ENCODE results near the gene KLHL13. TPM values are rescaled to one million over a fixed set of nuclear protein-coding genes. Genes with fewer than 3 reads are reported as not detected.

The KLHL13 gene
- total RNA-seq, 1 experiment from 2014 or later: 4.2 TPM

DNA sequence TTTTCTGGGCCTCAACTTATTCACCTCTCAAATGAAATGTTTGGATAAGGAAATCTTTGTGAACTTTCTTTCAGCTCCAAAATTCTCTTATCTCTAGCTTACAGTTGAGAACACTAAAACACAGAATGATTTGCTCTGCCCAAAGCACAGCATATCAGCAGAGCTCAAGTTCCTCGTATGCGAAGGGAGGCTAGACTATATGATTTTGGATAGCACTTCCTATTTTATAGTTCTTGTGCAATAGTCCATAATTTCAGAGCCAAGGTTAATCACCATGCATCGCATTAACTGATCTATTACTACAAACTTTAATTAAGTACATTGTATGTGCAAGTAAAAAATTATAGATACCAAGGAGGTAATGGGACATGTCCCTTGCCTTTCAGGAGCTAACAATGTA, 27.0 kb upstream of the KLHL13 start:
- Histone ChIP-seq H3K36me3 (ENCODE audit: control insufficient read depth in 1 of 2, insufficient read depth in 2 of 2, low read length in 2 of 2) (no peaks in the 10 kb centered on the region), H3K79me2 (ENCODE audit: insufficient read depth, low read length) (no peaks in the 10 kb centered on the region), H3K4me1 (ENCODE audit: control insufficient read depth in 1 of 2, insufficient read depth in 2 of 2, low read length in 2 of 2) (no peaks in the 10 kb centered on the region), H3K27me3 (ENCODE audit: insufficient read depth, low read length) (no peaks in the 10 kb centered on the region), H3K9me2 (ENCODE audit: insufficient read depth) (no peaks in the 10 kb centered on the region), H3K27ac (ENCODE audit: low read depth, low read length) (no peak overlapping the region), H3K4me3 (replicated peaks in 1 of 2; ENCODE audit: low read depth in 1 of 2, low read length in 2 of 2) (no peak overlapping the region), H3K9me3 (ENCODE audit: control insufficient read depth in 1 of 2, insufficient read depth in 1 of 2, low read depth in 1 of 2, low read length in 2 of 2) (no peaks in the 10 kb centered on the region), H2AFZ (ENCODE audit: low read depth, low read length, poor library complexity, severe bottlenecking) (no peak overlapping the region), H4K20me1 (ENCODE audit: insufficient read depth) (no peaks in the 10 kb centered on the region), H3K9ac (ENCODE audit: low read length) (no peak overlapping the region), H3K4me2 (ENCODE audit: low read length) (no peak overlapping the region)
- TF ChIP-seq SP1 (IDR thresholded peaks at IDR 0.05; ENCODE audit: low read depth) (no peak), SRF (IDR thresholded peaks at IDR 0.05; ENCODE audit: low read depth) (no peak), ZNF274 (IDR thresholded peaks at IDR 0.05; ENCODE audit: low read depth, low read length) (no peak), EZH2 (IDR thresholded peaks at IDR 0.05) (no peak), EZH2phosphoT487 (IDR thresholded peaks at IDR 0.05; ENCODE audit: borderline replicate concordance) (no peak), TCF7L2 (IDR thresholded peaks at IDR 0.05; ENCODE audit: borderline replicate concordance, extremely low read depth, insufficient read depth, insufficient read length) (no peak), RAD21 (IDR thresholded peaks at IDR 0.05; ENCODE audit: low read depth) (no peak), CBX3 (IDR thresholded peaks at IDR 0.05; ENCODE audit: low read depth) (no peak), CTCF (IDR thresholded peaks at IDR 0.05 in 2 of 3, conservative IDR thresholded peaks at IDR 0.05 in 1 of 3; ENCODE audit: borderline replicate concordance in 1 of 3, insufficient read depth in 1 of 3, low read depth in 2 of 3, low read length in 2 of 3) (no peak)
- ChIA-PET POLR2A (no interaction called here), RAD21 (ENCODE audit: low non-redundant PET in 1 of 2, low total read pairs in 2 of 2, uncharacterized antibody in 2 of 2, unreplicated experiment in 2 of 2) (no interaction called here), CTCF (no interaction called here)
- intact Hi-C loops (cut with micrococcal nuclease): no loop called here
- no peak for DNase-seq (ENCODE audit: low read depth, low spot score)
- no TSS peak for BruUV-seq (replicated peaks)
- ATAC-seq: no peak

DNA sequence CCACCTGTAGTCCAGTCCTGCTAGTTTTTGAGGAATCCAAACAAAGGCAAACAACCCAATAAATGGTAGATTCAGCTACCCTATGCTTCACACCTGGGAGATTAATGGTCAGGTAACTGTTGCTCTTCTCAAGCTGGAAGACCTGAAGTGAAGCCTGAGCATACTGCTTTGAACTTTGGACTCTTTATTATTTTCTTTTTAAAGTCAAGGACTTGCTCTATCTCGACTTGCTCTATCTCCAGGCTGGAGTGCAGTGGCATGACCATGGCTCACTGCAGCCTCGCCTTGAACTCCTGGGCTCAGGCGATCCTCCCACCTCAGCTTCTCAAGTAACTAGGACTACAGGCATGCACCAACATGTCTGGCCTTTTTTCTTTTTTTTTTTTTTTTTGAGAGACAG, 14.7 kb upstream of the KLHL13 start:
- ChIA-PET CTCF (no interaction called here), RAD21 (ENCODE audit: low non-redundant PET in 1 of 2, low total read pairs in 2 of 2, uncharacterized antibody in 2 of 2, unreplicated experiment in 2 of 2) (no interaction called here), POLR2A (no interaction called here)
- H3K9me2 ChIP-seq (ENCODE audit: insufficient read depth): no peaks in the 10 kb centered on the region
- no peak overlapping the region for H2AFZ ChIP-seq (ENCODE audit: low read depth, low read length, poor library complexity, severe bottlenecking)
- ATAC-seq: no peak
- no peaks in the 10 kb centered on the region for H3K9me3 ChIP-seq (ENCODE audit: control insufficient read depth in 1 of 2, insufficient read depth in 1 of 2, low read depth in 1 of 2, low read length in 2 of 2)
- no peaks in the 10 kb centered on the region for H3K27me3 ChIP-seq (ENCODE audit: insufficient read depth, low read length)
- H3K4me2 ChIP-seq (ENCODE audit: low read length): no peak overlapping the region
- H3K9ac ChIP-seq (ENCODE audit: low read length): no peak overlapping the region
- no peaks in the 10 kb centered on the region for H3K79me2 ChIP-seq (ENCODE audit: insufficient read depth, low read length)
- no peak for DNase-seq (ENCODE audit: low read depth, low spot score)
- no TSS peak for BruUV-seq (replicated peaks)
- intact Hi-C loops (cut with micrococcal nuclease): no loop called here
- no peaks in the 10 kb centered on the region for H3K36me3 ChIP-seq (ENCODE audit: control insufficient read depth in 1 of 2, insufficient read depth in 2 of 2, low read length in 2 of 2)
- no peak overlapping the region for H3K4me3 ChIP-seq (replicated peaks in 1 of 2; ENCODE audit: low read depth in 1 of 2, low read length in 2 of 2)
- no peak overlapping the region for H3K27ac ChIP-seq (ENCODE audit: low read depth, low read length)
- H3K4me1 ChIP-seq (ENCODE audit: control insufficient read depth in 1 of 2, insufficient read depth in 2 of 2, low read length in 2 of 2): no peaks in the 10 kb centered on the region
- H4K20me1 ChIP-seq (ENCODE audit: insufficient read depth): no peaks in the 10 kb centered on the region
- TF ChIP-seq EZH2phosphoT487 (IDR thresholded peaks at IDR 0.05; ENCODE audit: borderline replicate concordance) (no peak), SP1 (IDR thresholded peaks at IDR 0.05; ENCODE audit: low read depth) (no peak), JUND (IDR thresholded peaks at IDR 0.05) (no peak), SRF (IDR thresholded peaks at IDR 0.05; ENCODE audit: low read depth) (no peak), ELF1 (IDR thresholded peaks at IDR 0.05; ENCODE audit: borderline replicate concordance, low read depth) (no peak), EGR1 (IDR thresholded peaks at IDR 0.05; ENCODE audit: low read depth) (no peak), EZH2 (IDR thresholded peaks at IDR 0.05) (no peak), CBX3 (IDR thresholded peaks at IDR 0.05; ENCODE audit: low read depth) (no peak), ZFX (IDR thresholded peaks at IDR 0.05) (no peak)
- TF ChIP-seq, protein P1, sequence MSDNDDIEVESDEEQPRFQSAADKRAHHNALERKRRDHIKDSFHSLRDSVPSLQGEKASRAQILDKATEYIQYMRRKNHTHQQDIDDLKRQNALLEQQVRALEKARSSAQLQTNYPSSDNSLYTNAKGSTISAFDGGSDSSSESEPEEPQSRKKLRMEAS (IDR thresholded peaks at IDR 0.05): no peak
- TF ChIP-seq, protein P2, sequence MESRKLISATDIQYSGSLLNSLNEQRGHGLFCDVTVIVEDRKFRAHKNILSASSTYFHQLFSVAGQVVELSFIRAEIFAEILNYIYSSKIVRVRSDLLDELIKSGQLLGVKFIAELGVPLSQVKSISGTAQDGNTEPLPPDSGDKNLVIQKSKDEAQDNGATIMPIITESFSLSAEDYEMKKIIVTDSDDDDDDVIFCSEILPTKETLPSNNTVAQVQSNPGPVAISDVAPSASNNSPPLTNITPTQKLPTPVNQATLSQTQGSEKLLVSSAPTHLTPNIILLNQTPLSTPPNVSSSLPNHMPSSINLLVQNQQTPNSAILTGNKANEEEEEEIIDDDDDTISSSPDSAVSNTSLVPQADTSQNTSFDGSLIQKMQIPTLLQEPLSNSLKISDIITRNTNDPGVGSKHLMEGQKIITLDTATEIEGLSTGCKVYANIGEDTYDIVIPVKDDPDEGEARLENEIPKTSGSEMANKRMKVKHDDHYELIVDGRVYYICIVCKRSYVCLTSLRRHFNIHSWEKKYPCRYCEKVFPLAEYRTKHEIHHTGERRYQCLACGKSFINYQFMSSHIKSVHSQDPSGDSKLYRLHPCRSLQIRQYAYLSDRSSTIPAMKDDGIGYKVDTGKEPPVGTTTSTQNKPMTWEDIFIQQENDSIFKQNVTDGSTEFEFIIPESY (IDR thresholded peaks at IDR 0.05; ENCODE audit: extremely low read depth, insufficient replicate concordance, low read length): no peak
- TF ChIP-seq, protein P3, sequence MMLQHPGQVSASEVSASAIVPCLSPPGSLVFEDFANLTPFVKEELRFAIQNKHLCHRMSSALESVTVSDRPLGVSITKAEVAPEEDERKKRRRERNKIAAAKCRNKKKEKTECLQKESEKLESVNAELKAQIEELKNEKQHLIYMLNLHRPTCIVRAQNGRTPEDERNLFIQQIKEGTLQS (IDR thresholded peaks at IDR 0.05): no peak

Measured in HCT116 (cell line).